PC-9 (cell line): ENCODE results near the gene LIPN. TPM values are rescaled to one million over a fixed set of nuclear protein-coding genes. Genes with fewer than 3 reads are reported as not detected.
"Not testable (repeated sequence)": the region's sequence is repeated elsewhere in the genome, so short reads cannot be mapped to it uniquely, and the experiment has no call there.

ENCODE experiments used
- BruUV-seq: library from RNA; stranded (reverse); fragments of 400-500 nt; replicated peaks from 2 replicates; lab custom pipeline; 2021; lab: Mats Ljungman, UMichigan
- CTCF ChIA-PET: fragments of 300-600 bp; sonication (Branson Sonifier 250); formaldehyde crosslinking; loops from one replicate; lab custom pipeline; 2022; ENCODE audit warnings: antibody characterized with exemption; lab: Charles Lee
- POLR2A ChIA-PET: fragments of 300-600 bp; sonication (Branson Sonifier 250); formaldehyde crosslinking; loops from one replicate; lab custom pipeline; 2022; ENCODE audit warnings: antibody characterized with exemption; ENCODE audit not compliant: unreplicated experiment; lab: Charles Lee
- DNase-seq, 2 experiments: peaks; one replicate each; pipeline versions ENCODE4 v3.0.0 to v3.0.0-alpha.2; 2015 to 2022; ENCODE audit warnings: mixed read lengths in 1 of 2
- H2AFZ ChIP-seq: fragments of 200-600 bp; sonication (generic); 2 replicates; pipeline ENCODE4 v1.8.1; 2017; ENCODE audit warnings: antibody characterized with exemption
- H3F3A ChIP-seq: fragments of 200-600 bp; sonication (generic); 2 replicates; pipeline ENCODE4 v1.8.1; 2017; ENCODE audit warnings: antibody characterized with exemption, mild to moderate bottlenecking, low read depth; ENCODE audit not compliant: insufficient read depth
- H3K27ac ChIP-seq: fragments of 200-600 bp; sonication (generic); 2 replicates; pipeline ENCODE4 v1.6.1; 2016; ENCODE audit warnings: mixed run types
- H3K27me3 ChIP-seq: fragments of 200-600 bp; sonication (generic); 2 replicates; pipeline ENCODE4 v1.6.1; 2016; ENCODE audit warnings: low read depth, mixed run types; ENCODE audit not compliant: insufficient read depth
- H3K36me3 ChIP-seq: fragments of 200-600 bp; sonication (generic); 2 replicates; pipeline ENCODE4 v1.6.1; 2016; ENCODE audit warnings: low read depth, mixed run types
- H3K4me1 ChIP-seq: fragments of 200-600 bp; sonication (generic); replicated peaks from 2 replicates; pipeline ENCODE4 v1.6.1; 2016; ENCODE audit warnings: mixed run types; ENCODE audit not compliant: insufficient read depth
- H3K4me2 ChIP-seq: fragments of 200-600 bp; sonication (generic); 2 replicates; pipeline ENCODE4 v1.6.1; 2017; ENCODE audit warnings: mixed run types
- H3K4me3 ChIP-seq: fragments of 200-600 bp; sonication (generic); 2 replicates; pipeline ENCODE4 v1.6.1; 2016; ENCODE audit warnings: mixed run types
- H3K79me2 ChIP-seq: fragments of 200-600 bp; sonication (generic); 2 replicates; pipeline ENCODE4 v1.6.1; 2017; ENCODE audit warnings: low read depth, mixed run types
- H3K9me2 ChIP-seq: fragments of 200-600 bp; sonication (generic); 2 replicates; pipeline ENCODE4 v1.8.1; 2017; ENCODE audit warnings: mild to moderate bottlenecking; ENCODE audit not compliant: insufficient read depth
- H3K9me3 ChIP-seq: fragments of 200-600 bp; sonication (generic); 2 replicates; pipeline ENCODE4 v1.8.1; 2016; ENCODE audit warnings: low read depth; ENCODE audit not compliant: insufficient read depth
- H4K20me1 ChIP-seq: fragments of 200-600 bp; sonication (generic); 2 replicates; pipeline ENCODE4 v1.8.1; 2017; ENCODE audit not compliant: insufficient read depth
- EZH2 ChIP-seq: fragments of 200-600 bp; sonication (generic); IDR thresholded peaks from 2 replicates; pipeline ENCODE4 v1.8.0; 2017; ENCODE audit warnings: antibody characterized with exemption, low read depth
- intact Hi-C: fragments of 100-400 bp; cut with micrococcal nuclease; formaldehyde crosslinking; loops from one replicate; pipeline ENCODE4 v1.10.0; 2022; ENCODE audit not compliant: unreplicated experiment
- total RNA-seq: library from RNA; stranded (reverse); gene quantifications from 2 replicates; pipeline ENCODE4 v1.2.3, GENCODE V29; 2021
- TF ChIP-seq, protein P1 (sequence below): fragments of 200-600 bp; sonication (generic); conservative IDR thresholded peaks from 2 replicates; pipeline ENCODE4 v1.6.1; 2017; ENCODE audit warnings: mixed run types, antibody characterized with exemption, mild to moderate bottlenecking, moderate library complexity

LIPN gene
- total RNA-seq, 1 experiment from 2014 or later = not detected

- intact Hi-C loops = no loop called here
- Histone ChIP-seq H3K4me3 (no peak overlapping the region), H3K27ac (no peak overlapping the region), H3K9me3 (no peaks in the 10 kb centered on the region), H3K36me3 (no peaks in the 10 kb centered on the region), H3K79me2 (no peaks in the 10 kb centered on the region), H3K4me1 (no peaks in the 10 kb centered on the region), H2AFZ (no peak overlapping the region), H3F3A (no peaks in the 10 kb centered on the region), H3K9me2 (no peaks in the 10 kb centered on the region), H4K20me1 (no peaks in the 10 kb centered on the region), H3K27me3 (no peaks in the 10 kb centered on the region), H3K4me2 (no peak overlapping the region)
- ChIA-PET CTCF (no interaction called here), POLR2A (no interaction called here)
- TF ChIP-seq EZH2 = no peak
- TF ChIP-seq, protein P1, sequence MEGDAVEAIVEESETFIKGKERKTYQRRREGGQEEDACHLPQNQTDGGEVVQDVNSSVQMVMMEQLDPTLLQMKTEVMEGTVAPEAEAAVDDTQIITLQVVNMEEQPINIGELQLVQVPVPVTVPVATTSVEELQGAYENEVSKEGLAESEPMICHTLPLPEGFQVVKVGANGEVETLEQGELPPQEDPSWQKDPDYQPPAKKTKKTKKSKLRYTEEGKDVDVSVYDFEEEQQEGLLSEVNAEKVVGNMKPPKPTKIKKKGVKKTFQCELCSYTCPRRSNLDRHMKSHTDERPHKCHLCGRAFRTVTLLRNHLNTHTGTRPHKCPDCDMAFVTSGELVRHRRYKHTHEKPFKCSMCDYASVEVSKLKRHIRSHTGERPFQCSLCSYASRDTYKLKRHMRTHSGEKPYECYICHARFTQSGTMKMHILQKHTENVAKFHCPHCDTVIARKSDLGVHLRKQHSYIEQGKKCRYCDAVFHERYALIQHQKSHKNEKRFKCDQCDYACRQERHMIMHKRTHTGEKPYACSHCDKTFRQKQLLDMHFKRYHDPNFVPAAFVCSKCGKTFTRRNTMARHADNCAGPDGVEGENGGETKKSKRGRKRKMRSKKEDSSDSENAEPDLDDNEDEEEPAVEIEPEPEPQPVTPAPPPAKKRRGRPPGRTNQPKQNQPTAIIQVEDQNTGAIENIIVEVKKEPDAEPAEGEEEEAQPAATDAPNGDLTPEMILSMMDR = no peak
- no TSS peak for BruUV-seq
- no peak for DNase-seq
Observed at GRCh38 chr10:88731296-88731695, 28.5 kb upstream of the LIPN start.

GRCh38 chr10:88733215-88733614, 26.6 kb upstream of the LIPN start:
- Histone ChIP-seq H3K4me2 (no peak overlapping the region), H3K4me3 (no peak overlapping the region), H3F3A (no peaks in the 10 kb centered on the region), H4K20me1 (no peaks in the 10 kb centered on the region), H3K27me3 (no peaks in the 10 kb centered on the region), H3K9me3 (no peaks in the 10 kb centered on the region), H3K4me1 (no peaks in the 10 kb centered on the region), H3K27ac (no peak overlapping the region), H2AFZ (no peak overlapping the region), H3K9me2 (no peaks in the 10 kb centered on the region), H3K36me3 (no peaks in the 10 kb centered on the region), H3K79me2 (no peaks in the 10 kb centered on the region)
- POLR2A ChIA-PET = no interaction called here
- CTCF ChIA-PET = no interaction called here
- intact Hi-C loops = no loop called here
- DNase-seq = no peak
- TF ChIP-seq, protein P1 = no peak
- no peak for TF ChIP-seq EZH2
- no TSS peak for BruUV-seq

GRCh38 chr10:88735661-88736060, 24.2 kb upstream of the LIPN start:
- CTCF ChIA-PET = no interaction called here
- intact Hi-C loops = no loop called here

DNA sequence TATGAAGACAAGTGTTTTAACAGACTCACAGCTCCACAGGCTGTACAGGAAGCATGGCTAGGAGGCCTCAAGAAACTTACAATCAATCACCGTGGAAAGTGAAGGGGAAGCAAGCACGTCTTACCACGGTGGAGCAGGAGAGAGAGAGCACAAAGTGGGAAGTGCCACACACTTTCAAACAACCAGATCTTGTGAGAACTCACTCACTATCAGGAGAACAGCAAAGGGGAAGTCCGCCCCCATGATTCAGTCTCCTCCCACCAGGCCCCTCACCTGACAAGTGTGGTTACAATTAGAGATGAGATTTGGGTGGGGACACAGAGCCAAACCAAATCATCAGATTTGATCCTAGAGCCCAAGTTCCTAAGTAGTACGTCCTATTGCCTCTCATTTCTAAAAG, 17.9 kb upstream of the LIPN start:
- H3K36me3 ChIP-seq, H3K9me2 ChIP-seq, H3K27me3 ChIP-seq, intact Hi-C loops, H3K27ac ChIP-seq, H2AFZ ChIP-seq, H3F3A ChIP-seq, CTCF ChIA-PET, DNase-seq, H3K4me3 ChIP-seq, H3K9me3 ChIP-seq, H3K79me2 ChIP-seq, H4K20me1 ChIP-seq, H3K4me2 ChIP-seq, BruUV-seq, H3K4me1 ChIP-seq: not testable (repeated sequence)
- POLR2A ChIA-PET = interaction anchor here (0.6 kb wide), 1 partner anchor 43 kb away, joined by 5 read pairs; no protein-coding TSS in a partner anchor

More at GRCh38 chr10:88735661-88736060, 24.2 kb upstream of the LIPN start:
- BruUV-seq = no TSS peak
- TF ChIP-seq EZH2 = no peak
- TF ChIP-seq, protein P1 = no peak
- no peak overlapping the region for H3K4me3 ChIP-seq
- POLR2A ChIA-PET = no interaction called here
- H4K20me1 ChIP-seq = no peaks in the 10 kb centered on the region
- no peaks in the 10 kb centered on the region for H3K36me3 ChIP-seq
- H3K4me2 ChIP-seq = no peak overlapping the region
- no peaks in the 10 kb centered on the region for H3K9me3 ChIP-seq
- no peak overlapping the region for H2AFZ ChIP-seq
- H3K9me2 ChIP-seq = no peaks in the 10 kb centered on the region
- DNase-seq = no peak
- no peaks in the 10 kb centered on the region for H3K79me2 ChIP-seq
- H3K27me3 ChIP-seq = no peaks in the 10 kb centered on the region
- H3K4me1 ChIP-seq = no peaks in the 10 kb centered on the region
- no peaks in the 10 kb centered on the region for H3F3A ChIP-seq
- no peak overlapping the region for H3K27ac ChIP-seq
